HEK293 (cell line): Measurements from ENCODE around the gene C1orf21.

Source experiments
- CTCF ChIA-PET: fragments of 350-600 bp; formaldehyde crosslinking; extraction: SDS; loops from one replicate; lab custom pipeline; 2021; ENCODE audit warnings: antibody characterized with exemption; lab: Yijun Ruan, JAX
- POLR2A ChIA-PET: fragments of 300-600 bp; formaldehyde crosslinking; extraction: SDS; loops from one replicate; lab custom pipeline; 2020; ENCODE audit warnings: antibody characterized with exemption, inconsistent platforms; lab: Yijun Ruan, JAX
- H3K27ac ChIP-seq: fragments of 200-500 bp; sonication (Bioruptor generic); 2 replicates; pipeline ENCODE4 v1.5.1; 2014; ENCODE audit warnings: low read depth, low read length, control low read depth, inconsistent platforms; ENCODE audit errors: extremely low read depth
- H3K36me3 ChIP-seq, 2 experiments: fragments of 200-500 bp in 1 of 2; sonication (Bioruptor generic) in 1 of 2; 1 replicate in 1 of 2; 2 replicates in 1 of 2; pipeline ENCODE4 v1.5.1; 2014 to 2017; ENCODE audit warnings: inconsistent platforms in 2 of 2, low read length in 2 of 2; ENCODE audit not compliant: control insufficient read depth in 2 of 2, insufficient read depth in 1 of 2
- H3K4me1 ChIP-seq: fragments of 200-500 bp; sonication (Bioruptor generic); 2 replicates; pipeline ENCODE4 v1.5.1; 2014; ENCODE audit warnings: mild to moderate bottlenecking, low read length, inconsistent platforms; ENCODE audit not compliant: control insufficient read depth, insufficient read depth
- H3K4me3 ChIP-seq: 2 replicates; pipeline ENCODE4 v1.5.1; 2011; ENCODE audit warnings: low read depth, mild to moderate bottlenecking, control low read depth, low read length, moderate library complexity
- H3K9me3 ChIP-seq: fragments of 200-500 bp; sonication (Bioruptor generic); 2 replicates; pipeline ENCODE4 v1.5.1; 2014; ENCODE audit warnings: low read depth, low read length, inconsistent platforms; ENCODE audit not compliant: control insufficient read depth, insufficient read depth
- FEZF1 ChIP-seq: fragments of 450-650 bp; formaldehyde crosslinking; IDR thresholded peaks from 2 replicates; pipeline ENCODE4 v1.5.1; 2016; ENCODE audit warnings: missing biosample characterization, missing genetic modification characterization
- HOXD13 ChIP-seq: sonication (generic); formaldehyde crosslinking; IDR thresholded peaks from 2 replicates; pipeline ENCODE4 v1.8.0; 2022; ENCODE audit warnings: missing genetic modification reagents, borderline replicate concordance
- KLF8 ChIP-seq: fragments of 450-650 bp; formaldehyde crosslinking; IDR thresholded peaks from 2 replicates; pipeline ENCODE4 v1.5.1; 2016; ENCODE audit warnings: missing biosample characterization, missing genetic modification characterization
- MZF1 ChIP-seq: fragments of 450-650 bp; formaldehyde crosslinking; IDR thresholded peaks from 2 replicates; pipeline ENCODE4 v1.5.1; 2017; ENCODE audit warnings: missing biosample characterization, missing genetic modification characterization, borderline replicate concordance
- TRIM28 ChIP-seq: IDR thresholded peaks from 2 replicates; pipeline ENCODE4 v1.6.1; 2011; ENCODE audit warnings: low read length, control low read depth, borderline replicate concordance
- WT1 ChIP-seq: fragments of 450-650 bp; formaldehyde crosslinking; IDR thresholded peaks from 2 replicates; pipeline ENCODE4 v1.5.1; 2016; ENCODE audit warnings: missing biosample characterization, missing genetic modification characterization
- ZBTB17 ChIP-seq: fragments of 450-650 bp; formaldehyde crosslinking; IDR thresholded peaks from 2 replicates; pipeline ENCODE4 v1.5.1; 2016; ENCODE audit warnings: missing biosample characterization, missing genetic modification characterization
- ZNF114 ChIP-seq: fragments of 450-650 bp; formaldehyde crosslinking; IDR thresholded peaks from 2 replicates; pipeline ENCODE4 v1.5.0; 2017; ENCODE audit warnings: missing biosample characterization, missing genetic modification characterization
- ZNF24 ChIP-seq: fragments of 450-650 bp; formaldehyde crosslinking; IDR thresholded peaks from 2 replicates; pipeline ENCODE4 v1.5.1; 2016; ENCODE audit warnings: missing biosample characterization, missing genetic modification characterization
- ZNF292 ChIP-seq: fragments of 450-650 bp; formaldehyde crosslinking; IDR thresholded peaks from 2 replicates; pipeline ENCODE4 v1.5.1; 2016; ENCODE audit warnings: low read depth, missing biosample characterization, missing genetic modification characterization, borderline replicate concordance
- ZNF341 ChIP-seq: fragments of 450-650 bp; formaldehyde crosslinking; IDR thresholded peaks from 2 replicates; pipeline ENCODE4; 2016; ENCODE audit warnings: low read depth, missing biosample characterization, missing genetic modification characterization
- ZNF366 ChIP-seq: fragments of 450-650 bp; formaldehyde crosslinking; conservative IDR thresholded peaks from 2 replicates; pipeline ENCODE4 v1.5.1; 2016; ENCODE audit warnings: missing biosample characterization, missing genetic modification characterization
- ZNF423 ChIP-seq: fragments of 450-650 bp; formaldehyde crosslinking; IDR thresholded peaks from 2 replicates; pipeline ENCODE4 v1.5.1; 2016; ENCODE audit warnings: missing biosample characterization, missing genetic modification characterization
- ZNF558 ChIP-seq: fragments of 450-650 bp; formaldehyde crosslinking; IDR thresholded peaks from 2 replicates; pipeline ENCODE4 v1.5.1; 2016; ENCODE audit warnings: missing biosample characterization, missing genetic modification characterization
- ZNF596 ChIP-seq: fragments of 450-650 bp; IDR thresholded peaks from 2 replicates; pipeline ENCODE4 v1.5.0; 2018; ENCODE audit warnings: missing biosample characterization, mild to moderate bottlenecking, missing genetic modification characterization, moderate library complexity
- ZNF843 ChIP-seq: fragments of 450-650 bp; formaldehyde crosslinking; IDR thresholded peaks from 2 replicates; pipeline ENCODE4 v1.5.1; 2016; ENCODE audit warnings: missing biosample characterization, missing genetic modification characterization
- TF ChIP-seq, protein P1 (sequence below): fragments of 450-650 bp; formaldehyde crosslinking; IDR thresholded peaks from 2 replicates; pipeline ENCODE4 v1.5.1; 2016; ENCODE audit warnings: missing biosample characterization, missing genetic modification characterization
- TF ChIP-seq, protein P2 (sequence below): fragments of 450-650 bp; formaldehyde crosslinking; IDR thresholded peaks from 2 replicates; pipeline ENCODE4 v1.5.1; 2016; ENCODE audit warnings: missing biosample characterization, missing genetic modification characterization
- TF ChIP-seq, protein P3 (sequence below): fragments of 450-650 bp; formaldehyde crosslinking; IDR thresholded peaks from 2 replicates; pipeline ENCODE4 v1.5.1; 2017; ENCODE audit warnings: missing biosample characterization, missing genetic modification characterization
- TF ChIP-seq, protein P4 (sequence below): fragments of 450-650 bp; formaldehyde crosslinking; IDR thresholded peaks from 2 replicates; pipeline ENCODE4 v1.5.1; 2016; ENCODE audit warnings: missing biosample characterization, missing genetic modification characterization
- TF ChIP-seq, protein P5 (sequence below): fragments of 450-650 bp; formaldehyde crosslinking; IDR thresholded peaks from 2 replicates; pipeline ENCODE4 v1.5.1; 2016; ENCODE audit warnings: missing biosample characterization, missing genetic modification characterization, borderline replicate concordance
- TF ChIP-seq, protein P6 (sequence below): fragments of 450-650 bp; formaldehyde crosslinking; IDR thresholded peaks from 2 replicates; pipeline ENCODE4 v1.5.1; 2016; ENCODE audit warnings: missing biosample characterization, missing genetic modification characterization
- TF ChIP-seq, protein P7 (sequence below): fragments of 450-650 bp; formaldehyde crosslinking; IDR thresholded peaks from 2 replicates; pipeline ENCODE4 v1.5.1; 2016; ENCODE audit warnings: missing biosample characterization, missing genetic modification characterization, borderline replicate concordance
- TF ChIP-seq, protein P8 (sequence below): fragments of 450-650 bp; IDR thresholded peaks from 2 replicates; pipeline ENCODE4 v1.5.1; 2018; ENCODE audit warnings: missing biosample characterization, missing genetic modification characterization

C1orf21 gene

DNA sequence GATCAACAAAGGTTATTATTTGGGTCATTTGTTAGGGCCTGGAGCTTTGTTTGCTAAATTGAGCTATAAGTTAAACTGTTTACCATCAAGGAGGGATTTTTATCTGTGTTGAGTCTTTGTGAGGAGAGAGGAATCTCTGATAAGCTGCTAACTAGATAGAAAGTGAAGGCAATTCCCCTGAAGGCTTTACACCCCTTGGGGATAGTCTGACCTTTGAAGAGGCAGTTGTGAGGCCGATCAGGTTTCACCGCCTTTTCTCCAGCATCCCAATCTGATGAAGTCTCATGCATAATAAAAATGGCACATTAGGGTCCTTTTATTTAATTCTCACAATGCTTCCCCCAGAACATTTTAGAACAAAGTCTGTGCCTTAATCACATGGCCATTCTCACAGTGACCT, 21.8 kb downstream of the C1orf21 start:
- H3K36me3 ChIP-seq = no peaks in the 10 kb centered on the region
- CTCF ChIA-PET = no interaction called here
- POLR2A ChIA-PET = interaction anchor here (2.0 kb wide), 1 partner anchor 21 kb away, joined by 10 read pairs; the partner anchor contains the start of gene C1orf21
- no peaks in the 10 kb centered on the region for H3K9me3 ChIP-seq
- H3K4me1 ChIP-seq = peaks cover 33% of the 10 kb centered on the region
- H3K4me3 ChIP-seq = no peak overlapping the region
- peak overlapping the region; percentile 33 for H3K27ac ChIP-seq
- TF ChIP-seq ZBTB17 (peak; percentile 10; the same call in 1 of the 2 replicates), ZNF114 (tag by site-specific recombination) (no peak), TRIM28 (peak; percentile 20; the same call in 1 of the 2 replicates), WT1 (tag by site-specific recombination) (peak; percentile 41; the same call in 1 of the 2 replicates), ZNF341 (tag by site-specific recombination) (peak; percentile 69), ZNF24 (tag by site-specific recombination) (no peak), MZF1 (tag by site-specific recombination) (peak; percentile 85; the same call in 1 of the 2 replicates), HOXD13 (CRISPR knock-in tag) (no peak), ZNF292 (tag by site-specific recombination) (no peak), ZNF366 (tag by site-specific recombination) (0 out of 2 replicates have a peak, but pooled peaks have one; percentile 22), ZNF423 (tag by site-specific recombination) (no peak), FEZF1 (tag by site-specific recombination) (peak; percentile 54; the same call in 1 of the 2 replicates), ZNF596 (tag by site-specific recombination) (0 out of 2 replicates have a peak, but pooled peaks have one; percentile 43), ZNF558 (no peak), KLF8 (tag by site-specific recombination) (no peak), ZNF843 (tag by site-specific recombination) (0 out of 2 replicates have a peak, but pooled peaks have one; percentile 27)
- TF ChIP-seq, protein P1, sequence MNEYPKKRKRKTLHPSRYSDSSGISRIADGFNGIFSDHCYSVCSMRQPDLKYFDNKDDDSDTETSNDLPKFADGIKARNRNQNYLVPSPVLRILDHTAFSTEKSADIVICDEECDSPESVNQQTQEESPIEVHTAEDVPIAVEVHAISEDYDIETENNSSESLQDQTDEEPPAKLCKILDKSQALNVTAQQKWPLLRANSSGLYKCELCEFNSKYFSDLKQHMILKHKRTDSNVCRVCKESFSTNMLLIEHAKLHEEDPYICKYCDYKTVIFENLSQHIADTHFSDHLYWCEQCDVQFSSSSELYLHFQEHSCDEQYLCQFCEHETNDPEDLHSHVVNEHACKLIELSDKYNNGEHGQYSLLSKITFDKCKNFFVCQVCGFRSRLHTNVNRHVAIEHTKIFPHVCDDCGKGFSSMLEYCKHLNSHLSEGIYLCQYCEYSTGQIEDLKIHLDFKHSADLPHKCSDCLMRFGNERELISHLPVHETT (tag by site-specific recombination) = no peak
- TF ChIP-seq, protein P2, sequence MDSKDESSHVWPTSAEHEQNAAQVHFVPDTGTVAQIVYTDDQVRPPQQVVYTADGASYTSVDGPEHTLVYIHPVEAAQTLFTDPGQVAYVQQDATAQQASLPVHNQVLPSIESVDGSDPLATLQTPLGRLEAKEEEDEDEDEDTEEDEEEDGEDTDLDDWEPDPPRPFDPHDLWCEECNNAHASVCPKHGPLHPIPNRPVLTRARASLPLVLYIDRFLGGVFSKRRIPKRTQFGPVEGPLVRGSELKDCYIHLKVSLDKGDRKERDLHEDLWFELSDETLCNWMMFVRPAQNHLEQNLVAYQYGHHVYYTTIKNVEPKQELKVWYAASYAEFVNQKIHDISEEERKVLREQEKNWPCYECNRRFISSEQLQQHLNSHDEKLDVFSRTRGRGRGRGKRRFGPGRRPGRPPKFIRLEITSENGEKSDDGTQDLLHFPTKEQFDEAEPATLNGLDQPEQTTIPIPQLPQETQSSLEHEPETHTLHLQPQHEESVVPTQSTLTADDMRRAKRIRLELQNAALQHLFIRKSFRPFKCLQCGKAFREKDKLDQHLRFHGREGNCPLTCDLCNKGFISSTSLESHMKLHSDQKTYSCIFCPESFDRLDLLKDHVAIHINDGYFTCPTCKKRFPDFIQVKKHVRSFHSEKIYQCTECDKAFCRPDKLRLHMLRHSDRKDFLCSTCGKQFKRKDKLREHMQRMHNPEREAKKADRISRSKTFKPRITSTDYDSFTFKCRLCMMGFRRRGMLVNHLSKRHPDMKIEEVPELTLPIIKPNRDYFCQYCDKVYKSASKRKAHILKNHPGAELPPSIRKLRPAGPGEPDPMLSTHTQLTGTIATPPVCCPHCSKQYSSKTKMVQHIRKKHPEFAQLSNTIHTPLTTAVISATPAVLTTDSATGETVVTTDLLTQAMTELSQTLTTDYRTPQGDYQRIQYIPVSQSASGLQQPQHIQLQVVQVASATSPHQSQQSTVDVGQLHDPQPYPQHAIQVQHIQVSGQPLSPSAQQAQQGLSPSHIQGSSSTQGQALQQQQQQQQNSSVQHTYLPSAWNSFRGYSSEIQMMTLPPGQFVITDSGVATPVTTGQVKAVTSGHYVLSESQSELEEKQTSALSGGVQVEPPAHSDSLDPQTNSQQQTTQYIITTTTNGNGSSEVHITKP = peak; percentile 57
- TF ChIP-seq, protein P3, sequence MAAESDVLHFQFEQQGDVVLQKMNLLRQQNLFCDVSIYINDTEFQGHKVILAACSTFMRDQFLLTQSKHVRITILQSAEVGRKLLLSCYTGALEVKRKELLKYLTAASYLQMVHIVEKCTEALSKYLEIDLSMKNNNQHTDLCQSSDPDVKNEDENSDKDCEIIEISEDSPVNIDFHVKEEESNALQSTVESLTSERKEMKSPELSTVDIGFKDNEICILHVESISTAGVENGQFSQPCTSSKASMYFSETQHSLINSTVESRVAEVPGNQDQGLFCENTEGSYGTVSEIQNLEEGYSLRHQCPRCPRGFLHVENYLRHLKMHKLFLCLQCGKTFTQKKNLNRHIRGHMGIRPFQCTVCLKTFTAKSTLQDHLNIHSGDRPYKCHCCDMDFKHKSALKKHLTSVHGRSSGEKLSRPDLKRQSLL (tag by site-specific recombination) = peak; percentile 74
- TF ChIP-seq, protein P4, sequence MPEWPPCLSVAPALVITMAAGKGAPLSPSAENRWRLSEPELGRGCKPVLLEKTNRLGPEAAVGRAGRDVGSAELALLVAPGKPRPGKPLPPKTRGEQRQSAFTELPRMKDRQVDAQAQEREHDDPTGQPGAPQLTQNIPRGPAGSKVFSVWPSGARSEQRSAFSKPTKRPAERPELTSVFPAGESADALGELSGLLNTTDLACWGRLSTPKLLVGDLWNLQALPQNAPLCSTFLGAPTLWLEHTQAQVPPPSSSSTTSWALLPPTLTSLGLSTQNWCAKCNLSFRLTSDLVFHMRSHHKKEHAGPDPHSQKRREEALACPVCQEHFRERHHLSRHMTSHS (tag by site-specific recombination) = no peak
- TF ChIP-seq, protein P5, sequence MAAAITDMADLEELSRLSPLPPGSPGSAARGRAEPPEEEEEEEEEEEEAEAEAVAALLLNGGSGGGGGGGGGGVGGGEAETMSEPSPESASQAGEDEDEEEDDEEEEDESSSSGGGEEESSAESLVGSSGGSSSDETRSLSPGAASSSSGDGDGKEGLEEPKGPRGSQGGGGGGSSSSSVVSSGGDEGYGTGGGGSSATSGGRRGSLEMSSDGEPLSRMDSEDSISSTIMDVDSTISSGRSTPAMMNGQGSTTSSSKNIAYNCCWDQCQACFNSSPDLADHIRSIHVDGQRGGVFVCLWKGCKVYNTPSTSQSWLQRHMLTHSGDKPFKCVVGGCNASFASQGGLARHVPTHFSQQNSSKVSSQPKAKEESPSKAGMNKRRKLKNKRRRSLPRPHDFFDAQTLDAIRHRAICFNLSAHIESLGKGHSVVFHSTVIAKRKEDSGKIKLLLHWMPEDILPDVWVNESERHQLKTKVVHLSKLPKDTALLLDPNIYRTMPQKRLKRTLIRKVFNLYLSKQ (tag by site-specific recombination) = no peak
- TF ChIP-seq, protein P6, sequence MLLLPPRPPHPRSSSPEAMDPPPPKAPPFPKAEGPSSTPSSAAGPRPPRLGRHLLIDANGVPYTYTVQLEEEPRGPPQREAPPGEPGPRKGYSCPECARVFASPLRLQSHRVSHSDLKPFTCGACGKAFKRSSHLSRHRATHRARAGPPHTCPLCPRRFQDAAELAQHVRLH (tag by site-specific recombination) = no peak
- TF ChIP-seq, protein P7, sequence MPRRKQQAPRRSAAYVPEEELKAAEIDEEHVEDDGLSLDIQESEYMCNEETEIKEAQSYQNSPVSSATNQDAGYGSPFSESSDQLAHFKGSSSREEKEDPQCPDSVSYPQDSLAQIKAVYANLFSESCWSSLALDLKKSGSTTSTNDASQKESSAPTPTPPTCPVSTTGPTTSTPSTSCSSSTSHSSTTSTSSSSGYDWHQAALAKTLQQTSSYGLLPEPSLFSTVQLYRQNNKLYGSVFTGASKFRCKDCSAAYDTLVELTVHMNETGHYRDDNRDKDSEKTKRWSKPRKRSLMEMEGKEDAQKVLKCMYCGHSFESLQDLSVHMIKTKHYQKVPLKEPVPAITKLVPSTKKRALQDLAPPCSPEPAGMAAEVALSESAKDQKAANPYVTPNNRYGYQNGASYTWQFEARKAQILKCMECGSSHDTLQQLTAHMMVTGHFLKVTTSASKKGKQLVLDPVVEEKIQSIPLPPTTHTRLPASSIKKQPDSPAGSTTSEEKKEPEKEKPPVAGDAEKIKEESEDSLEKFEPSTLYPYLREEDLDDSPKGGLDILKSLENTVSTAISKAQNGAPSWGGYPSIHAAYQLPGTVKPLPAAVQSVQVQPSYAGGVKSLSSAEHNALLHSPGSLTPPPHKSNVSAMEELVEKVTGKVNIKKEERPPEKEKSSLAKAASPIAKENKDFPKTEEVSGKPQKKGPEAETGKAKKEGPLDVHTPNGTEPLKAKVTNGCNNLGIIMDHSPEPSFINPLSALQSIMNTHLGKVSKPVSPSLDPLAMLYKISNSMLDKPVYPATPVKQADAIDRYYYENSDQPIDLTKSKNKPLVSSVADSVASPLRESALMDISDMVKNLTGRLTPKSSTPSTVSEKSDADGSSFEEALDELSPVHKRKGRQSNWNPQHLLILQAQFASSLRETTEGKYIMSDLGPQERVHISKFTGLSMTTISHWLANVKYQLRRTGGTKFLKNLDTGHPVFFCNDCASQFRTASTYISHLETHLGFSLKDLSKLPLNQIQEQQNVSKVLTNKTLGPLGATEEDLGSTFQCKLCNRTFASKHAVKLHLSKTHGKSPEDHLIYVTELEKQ (tag by site-specific recombination) = 0 out of 2 replicates have a peak, but pooled peaks have one; percentile 1
- TF ChIP-seq, protein P8, sequence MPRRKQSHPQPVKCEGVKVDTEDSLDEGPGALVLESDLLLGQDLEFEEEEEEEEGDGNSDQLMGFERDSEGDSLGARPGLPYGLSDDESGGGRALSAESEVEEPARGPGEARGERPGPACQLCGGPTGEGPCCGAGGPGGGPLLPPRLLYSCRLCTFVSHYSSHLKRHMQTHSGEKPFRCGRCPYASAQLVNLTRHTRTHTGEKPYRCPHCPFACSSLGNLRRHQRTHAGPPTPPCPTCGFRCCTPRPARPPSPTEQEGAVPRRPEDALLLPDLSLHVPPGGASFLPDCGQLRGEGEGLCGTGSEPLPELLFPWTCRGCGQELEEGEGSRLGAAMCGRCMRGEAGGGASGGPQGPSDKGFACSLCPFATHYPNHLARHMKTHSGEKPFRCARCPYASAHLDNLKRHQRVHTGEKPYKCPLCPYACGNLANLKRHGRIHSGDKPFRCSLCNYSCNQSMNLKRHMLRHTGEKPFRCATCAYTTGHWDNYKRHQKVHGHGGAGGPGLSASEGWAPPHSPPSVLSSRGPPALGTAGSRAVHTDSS = no peak
